Measurements from ENCODE around the gene FAM118B. TPM values are rescaled to one million over a fixed set of nuclear protein-coding genes. Genes with fewer than 3 reads are reported as not detected.

The FAM118B gene
- total and polyA plus RNA-seq, 2 of the 8 experiments (the other 6 are each of a cell fraction or from before 2014, with no cell fraction given): 25.3 to 48.3 TPM

- TF ChIP-seq CHD7 (IDR thresholded peaks at IDR 0.05; ENCODE audit: insufficient replicate concordance, low read length) (no peak), CTCF (IDR thresholded peaks at IDR 0.05; ENCODE audit: control extremely low read depth in 1 of 3, insufficient read depth in 1 of 3, low read depth in 1 of 3, low read length in 3 of 3) (no peak)
These were observed 38.3 kb upstream of the FAM118B start (continued) for GRCh38 chr11:126173257-126173656.
